Measurements from ENCODE around the gene TGFA. TPM values are rescaled to one million over a fixed set of nuclear protein-coding genes. Genes with fewer than 3 reads are reported as not detected.

TGFA gene
- total and polyA plus RNA-seq, 2 experiments from 2014 or later: 2.6 to 5.6 TPM

DNA sequence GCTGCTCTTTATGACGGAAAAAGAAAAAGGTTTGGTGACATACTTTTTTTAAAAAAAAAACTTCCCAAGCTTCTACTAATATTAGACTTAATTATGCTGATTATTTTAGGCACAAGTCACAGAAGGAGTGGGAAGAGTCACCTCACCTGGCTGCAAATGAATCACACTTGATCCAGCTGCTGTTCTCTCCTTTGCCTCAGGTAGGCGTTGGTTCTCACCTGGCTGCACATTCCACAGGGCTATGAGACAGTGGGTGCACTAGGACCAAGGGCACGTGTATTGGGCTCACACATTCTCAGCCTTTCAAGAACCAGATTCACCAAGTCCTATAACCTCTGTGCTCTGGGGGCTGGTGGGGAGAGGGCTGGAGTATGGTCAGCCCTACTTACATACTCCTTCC, 93.3 kb downstream of the TGFA start:
- Histone ChIP-seq H4K20me1 (ENCODE audit: insufficient read depth, poor library complexity, severe bottlenecking) (no peaks in the 10 kb centered on the region), H3K4me3 (no peak overlapping the region), H3K36me3 (replicated peaks; ENCODE audit: insufficient read depth, low read depth) (no peaks in the 10 kb centered on the region), H3K9me2 (replicated peaks; ENCODE audit: insufficient read depth) (no peaks in the 10 kb centered on the region), H3K4me1 (ENCODE audit: insufficient read depth) (no peaks in the 10 kb centered on the region), H3K4me2 (no peak overlapping the region), H3K27ac (no peak overlapping the region), H3K9me3 (ENCODE audit: low read depth) (no peaks in the 10 kb centered on the region), H3K79me2 (no peaks in the 10 kb centered on the region), H2AFZ (no peak overlapping the region), H3K27me3 (peaks cover 5% of the 10 kb centered on the region)
- TF ChIP-seq EZH2phosphoT487 (IDR thresholded peaks at IDR 0.05; ENCODE audit: low read depth, severe bottlenecking, unreplicated experiment) (no peak), EZH2 (IDR thresholded peaks at IDR 0.05; ENCODE audit: borderline replicate concordance) (no peak), CTCF (IDR thresholded peaks at IDR 0.05; ENCODE audit: poor library complexity) (no peak)
- no peak for DNase-seq (ENCODE audit: low spot score)
- WGBS (ENCODE audit: low lambda C conversion rate, missing lambda C conversion rate): 66% methylated on average over 3 of the region's 3 CpGs

DNA sequence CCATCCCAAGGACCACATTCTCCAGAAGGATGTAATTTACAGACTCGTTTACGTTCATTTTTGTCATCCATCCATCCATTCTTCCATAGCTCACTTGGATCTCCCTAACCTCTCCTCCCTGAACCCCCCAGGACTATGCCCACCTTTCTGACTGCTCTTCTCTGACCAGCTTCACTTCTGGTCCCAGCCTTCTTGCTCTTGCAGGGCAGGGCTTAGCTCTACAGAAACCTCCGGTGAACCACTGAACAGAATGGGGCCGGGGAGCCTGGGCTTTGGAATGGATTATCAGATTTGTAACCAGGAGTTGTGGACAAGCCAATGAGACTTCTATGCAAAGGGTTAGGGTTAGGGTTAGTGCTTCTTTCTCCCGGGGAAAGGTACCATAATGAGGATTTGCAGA, 95.0 kb downstream of the TGFA start:
- no peaks in the 10 kb centered on the region for H3K4me1 ChIP-seq (ENCODE audit: insufficient read depth)
- H3K9me2 ChIP-seq (replicated peaks; ENCODE audit: insufficient read depth): no peaks in the 10 kb centered on the region
- no peaks in the 10 kb centered on the region for H3K79me2 ChIP-seq
- H3K9me3 ChIP-seq (ENCODE audit: low read depth): no peaks in the 10 kb centered on the region
- no peak overlapping the region for H3K4me3 ChIP-seq
- DNase-seq (ENCODE audit: low spot score): no peak
- no peak overlapping the region for H3K27ac ChIP-seq
- H4K20me1 ChIP-seq (ENCODE audit: insufficient read depth, poor library complexity, severe bottlenecking): no peaks in the 10 kb centered on the region
- no peak overlapping the region for H2AFZ ChIP-seq
- peaks cover 5% of the 10 kb centered on the region for H3K27me3 ChIP-seq
- no peak overlapping the region for H3K4me2 ChIP-seq
- H3K36me3 ChIP-seq (replicated peaks; ENCODE audit: insufficient read depth, low read depth): no peaks in the 10 kb centered on the region
- TF ChIP-seq EZH2phosphoT487 (IDR thresholded peaks at IDR 0.05; ENCODE audit: low read depth, severe bottlenecking, unreplicated experiment) (no peak), CTCF (IDR thresholded peaks at IDR 0.05; ENCODE audit: poor library complexity) (no peak), EZH2 (IDR thresholded peaks at IDR 0.05; ENCODE audit: borderline replicate concordance) (no peak)
- 77% methylated on average over 5 of the region's 5 CpGs for WGBS (ENCODE audit: low lambda C conversion rate, missing lambda C conversion rate)

GRCh38 chr2:70456585-70457495, 96.8 kb downstream of the TGFA start:
- no peaks in the 10 kb centered on the region for H3K9me3 ChIP-seq (ENCODE audit: low read depth)
- WGBS (ENCODE audit: low lambda C conversion rate, missing lambda C conversion rate): 80% methylated on average over 10 of the region's 10 CpGs
- H3K36me3 ChIP-seq (replicated peaks; ENCODE audit: insufficient read depth, low read depth): no peaks in the 10 kb centered on the region

More at GRCh38 chr2:70456585-70457495, 96.8 kb downstream of the TGFA start:
- no peak overlapping the region for H2AFZ ChIP-seq
- H4K20me1 ChIP-seq (ENCODE audit: insufficient read depth, poor library complexity, severe bottlenecking): no peaks in the 10 kb centered on the region
- TF ChIP-seq CTCF (IDR thresholded peaks at IDR 0.05; ENCODE audit: poor library complexity): no peak
- no peak for TF ChIP-seq EZH2 (IDR thresholded peaks at IDR 0.05; ENCODE audit: borderline replicate concordance)
- no peak for TF ChIP-seq EZH2phosphoT487 (IDR thresholded peaks at IDR 0.05; ENCODE audit: low read depth, severe bottlenecking, unreplicated experiment)
- H3K4me3 ChIP-seq: no peak overlapping the region
- no peak for DNase-seq (ENCODE audit: low spot score)
- no peaks in the 10 kb centered on the region for H3K79me2 ChIP-seq
- H3K27me3 ChIP-seq: peaks cover 5% of the 10 kb centered on the region
- H3K4me1 ChIP-seq (ENCODE audit: insufficient read depth): no peaks in the 10 kb centered on the region
- no peak overlapping the region for H3K4me2 ChIP-seq
- H3K27ac ChIP-seq: no peak overlapping the region
- H3K9me2 ChIP-seq (replicated peaks; ENCODE audit: insufficient read depth): no peaks in the 10 kb centered on the region

Measured in hepatocyte (in vitro differentiated cells).